Uterus (tissue), 2 donors: Measurements from ENCODE around the gene PTPRN2.

Experiments used
- CTCF ChIP-seq, 4 experiments: fragments of 200-600 bp in 2 of 4; fragments of 450-650 bp in 2 of 4; sonication (generic) in 2 of 4; IDR thresholded peaks; one replicate each; pipeline ENCODE4 v1.5.1; 2016 to 2019; ENCODE audit warnings: antibody characterized with exemption in 4 of 4, mild to moderate bottlenecking in 2 of 4, moderate library complexity in 1 of 4
- POLR2A ChIP-seq, 2 donors: fragments of 450-650 bp; IDR thresholded peaks; one replicate each; pipeline ENCODE4 v1.6.1; 2016; ENCODE audit warnings: antibody characterized with exemption in 2 of 2, mild to moderate bottlenecking in 1 of 2, moderate library complexity in 1 of 2

DNA sequence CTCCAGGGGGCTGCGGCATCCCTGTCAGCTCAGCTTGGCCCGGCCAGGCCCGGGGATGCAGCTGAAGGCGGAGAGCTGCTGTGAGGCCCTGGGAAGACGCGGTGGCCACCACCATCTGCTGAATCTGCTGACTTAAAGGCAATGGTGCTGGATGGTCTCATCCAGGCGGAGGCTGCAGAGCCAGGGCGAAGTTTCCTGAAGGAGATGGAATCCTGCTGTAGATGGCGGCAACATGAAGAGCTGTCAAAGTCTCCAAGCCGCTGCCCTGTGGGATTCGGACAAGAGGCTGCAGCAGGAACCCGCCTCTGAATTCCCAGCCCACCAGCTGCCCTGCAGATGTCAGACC is 200.1 kb downstream of the PTPRN2 start:
- no peak for TF ChIP-seq CTCF (IDR thresholded peaks at IDR 0.05)
- TF ChIP-seq POLR2A (IDR thresholded peaks at IDR 0.05) = no peak
